HG03095 (cell line): ENCODE measurements around the gene THAP4.
"Not testable (repeated sequence)": the region's sequence is repeated elsewhere in the genome, so short reads cannot be mapped to it uniquely, and the experiment has no call there.

Experiments
- ATAC-seq: cut with Tn5 transposase; IDR thresholded peaks from one replicate; pipeline ENCODE4 v1.9.1; 2021; ENCODE audit warnings: moderate library complexity; ENCODE audit not compliant: unreplicated experiment

Gene THAP4

GRCh38 chr2:241586564-241587264 lies 50.2 kb downstream of the THAP4 start:
- no peak for ATAC-seq

GRCh38 chr2:241584436-241584835 lies 52.5 kb downstream of the THAP4 start:
- ATAC-seq: no peak

- ATAC-seq: no peak
Measured at GRCh38 chr2:241582806-241583205, 54.2 kb downstream of the THAP4 start.

GRCh38 chr2:241582328-241582727 lies 54.6 kb downstream of the THAP4 start:
- no peak for ATAC-seq

GRCh38 chr2:241579281-241579680 lies 57.7 kb downstream of the THAP4 start:
- no peak for ATAC-seq

GRCh38 chr2:241577413-241578122 lies 59.4 kb downstream of the THAP4 start:
- no peak for ATAC-seq

GRCh38 chr2:241576293-241576654 lies 60.7 kb downstream of the THAP4 start:
- no peak for ATAC-seq

- no peak for ATAC-seq
Measured at GRCh38 chr2:241575624-241576292, 61.2 kb downstream of the THAP4 start.

GRCh38 chr2:241574911-241575623 lies 61.9 kb downstream of the THAP4 start:
- ATAC-seq: no peak

GRCh38 chr2:241573741-241574140 lies 63.2 kb downstream of the THAP4 start:
- no peak for ATAC-seq

GRCh38 chr2:241572915-241573651 lies 63.9 kb downstream of the THAP4 start:
- ATAC-seq: not testable (repeated sequence)

GRCh38 chr2:241571821-241572620 lies 64.9 kb downstream of the THAP4 start:
- no peak for ATAC-seq

- no peak for ATAC-seq
Measured at GRCh38 chr2:241570961-241571581, 65.9 kb downstream of the THAP4 start.

- ATAC-seq: no peak
Measured at GRCh38 chr2:241569831-241570281, 67.1 kb downstream of the THAP4 start.

- no peak for ATAC-seq
Measured at GRCh38 chr2:241568726-241569125, 68.2 kb downstream of the THAP4 start.

GRCh38 chr2:241567776-241568175 lies 69.2 kb downstream of the THAP4 start:
- ATAC-seq: no peak

- not testable (repeated sequence) for ATAC-seq
Measured at GRCh38 chr2:241567266-241567665, 69.7 kb downstream of the THAP4 start.

- ATAC-seq: no peak
Measured at GRCh38 chr2:241566468-241566867, 70.5 kb downstream of the THAP4 start.

- ATAC-seq: not testable (repeated sequence)
Measured at GRCh38 chr2:241566021-241566420, 70.9 kb downstream of the THAP4 start.
